ENCODE results near the gene MT2A. TPM values are rescaled to one million over a fixed set of nuclear protein-coding genes. Genes with fewer than 3 reads are reported as not detected.

MT2A gene
- total RNA-seq, 1 donor from 2014 or later, result 419 TPM

- DNase-seq (ENCODE audit: extremely low spot score, unreplicated experiment), result no peak
- H3K9me3 Mint-ChIP-seq (ENCODE audit: unreplicated experiment), result no peaks in the 10 kb centered on the region
- TF ChIP-seq, protein P1, sequence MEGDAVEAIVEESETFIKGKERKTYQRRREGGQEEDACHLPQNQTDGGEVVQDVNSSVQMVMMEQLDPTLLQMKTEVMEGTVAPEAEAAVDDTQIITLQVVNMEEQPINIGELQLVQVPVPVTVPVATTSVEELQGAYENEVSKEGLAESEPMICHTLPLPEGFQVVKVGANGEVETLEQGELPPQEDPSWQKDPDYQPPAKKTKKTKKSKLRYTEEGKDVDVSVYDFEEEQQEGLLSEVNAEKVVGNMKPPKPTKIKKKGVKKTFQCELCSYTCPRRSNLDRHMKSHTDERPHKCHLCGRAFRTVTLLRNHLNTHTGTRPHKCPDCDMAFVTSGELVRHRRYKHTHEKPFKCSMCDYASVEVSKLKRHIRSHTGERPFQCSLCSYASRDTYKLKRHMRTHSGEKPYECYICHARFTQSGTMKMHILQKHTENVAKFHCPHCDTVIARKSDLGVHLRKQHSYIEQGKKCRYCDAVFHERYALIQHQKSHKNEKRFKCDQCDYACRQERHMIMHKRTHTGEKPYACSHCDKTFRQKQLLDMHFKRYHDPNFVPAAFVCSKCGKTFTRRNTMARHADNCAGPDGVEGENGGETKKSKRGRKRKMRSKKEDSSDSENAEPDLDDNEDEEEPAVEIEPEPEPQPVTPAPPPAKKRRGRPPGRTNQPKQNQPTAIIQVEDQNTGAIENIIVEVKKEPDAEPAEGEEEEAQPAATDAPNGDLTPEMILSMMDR (IDR thresholded peaks at IDR 0.05), result no peak
- no peak overlapping the region for H3K27ac Mint-ChIP-seq (ENCODE audit: unreplicated experiment)
- no peak overlapping the region for H3K4me3 Mint-ChIP-seq (ENCODE audit: unreplicated experiment)
- peaks cover 12% of the 10 kb centered on the region for H3K4me1 Mint-ChIP-seq (ENCODE audit: unreplicated experiment)
- H3K27me3 Mint-ChIP-seq (ENCODE audit: unreplicated experiment), result peaks cover 29% of the 10 kb centered on the region
- H3K36me3 Mint-ChIP-seq (ENCODE audit: unreplicated experiment), result no peaks in the 10 kb centered on the region
Measured at GRCh38 chr16:56649820-56650219, 41.4 kb downstream of the MT2A start.

DNA sequence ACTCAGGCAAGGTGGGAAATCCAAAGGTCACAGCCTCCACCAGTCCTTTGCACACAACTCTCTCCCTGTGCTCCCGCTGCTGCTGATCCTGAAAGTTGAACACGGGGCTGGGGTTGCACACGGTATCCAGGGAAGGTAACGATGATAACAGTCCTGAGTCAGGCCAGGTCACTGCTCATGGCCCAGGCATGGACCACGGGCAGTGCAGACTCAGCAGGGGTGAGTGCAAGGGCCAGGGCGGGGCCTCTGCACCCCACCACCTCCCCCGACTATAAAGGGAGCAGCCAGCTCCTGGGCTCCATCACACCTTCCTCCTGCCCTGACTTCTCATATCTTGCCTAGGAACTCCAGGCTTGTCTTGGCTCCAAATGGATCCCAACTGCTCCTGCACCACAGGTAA lies 43.2 kb downstream of the MT2A start, which contains the start of gene MT1B:
Gene MT1B (plus strand): TSS at position 301 of the 400 bp plus-strand sequence. CDS start 68 bp downstream, at position 369.
- no peak within 1 kb of the TSS for H3K27ac Mint-ChIP-seq (ENCODE audit: unreplicated experiment)
- H3K4me3 Mint-ChIP-seq (ENCODE audit: unreplicated experiment), result no peak within 1 kb of the TSS
- peaks cover 15% of the 10 kb centered on the region for H3K27me3 Mint-ChIP-seq (ENCODE audit: unreplicated experiment)
- peaks cover 13% of the 10 kb centered on the region for H3K4me1 Mint-ChIP-seq (ENCODE audit: unreplicated experiment)
- no peaks in the 10 kb centered on the region for H3K9me3 Mint-ChIP-seq (ENCODE audit: unreplicated experiment)
- TF ChIP-seq, protein P1 (IDR thresholded peaks at IDR 0.05), result no peak
- H3K36me3 Mint-ChIP-seq (ENCODE audit: unreplicated experiment), result no peaks in the 10 kb centered on the region
- no peak for DNase-seq (ENCODE audit: extremely low spot score, unreplicated experiment)

DNA sequence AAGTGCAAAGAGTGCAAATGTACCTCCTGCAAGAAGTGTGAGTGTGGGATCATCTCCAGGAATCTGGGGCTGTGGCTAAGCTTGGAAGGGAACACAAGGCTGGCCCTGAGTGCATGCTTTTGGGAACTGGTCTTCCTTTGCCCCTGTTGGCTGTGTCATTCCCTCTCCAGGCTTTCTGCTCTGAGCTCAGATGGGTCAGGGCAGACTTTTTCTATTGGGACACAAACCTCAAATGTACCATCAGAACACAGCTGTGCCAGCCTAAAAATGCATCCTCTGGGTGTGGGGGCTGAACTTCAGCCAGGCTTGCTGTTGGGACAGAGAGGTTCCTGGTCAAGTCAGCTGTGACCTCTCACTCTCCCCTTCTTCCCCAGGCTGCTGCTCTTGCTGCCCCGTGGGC lies 44.2 kb downstream of the MT2A start:
- TF ChIP-seq, protein P1 (IDR thresholded peaks at IDR 0.05), result no peak
- Mint-ChIP-seq H3K4me3 (ENCODE audit: unreplicated experiment) (no peak overlapping the region), H3K4me1 (ENCODE audit: unreplicated experiment) (peaks cover 17% of the 10 kb centered on the region), H3K36me3 (ENCODE audit: unreplicated experiment) (no peaks in the 10 kb centered on the region), H3K27me3 (ENCODE audit: unreplicated experiment) (peaks cover 8% of the 10 kb centered on the region), H3K9me3 (ENCODE audit: unreplicated experiment) (no peaks in the 10 kb centered on the region), H3K27ac (ENCODE audit: unreplicated experiment) (no peak overlapping the region)
- no peak for DNase-seq (ENCODE audit: extremely low spot score, unreplicated experiment)

GRCh38 chr16:56653218-56653617 lies 44.8 kb downstream of the MT2A start:
- Mint-ChIP-seq H3K27me3 (ENCODE audit: unreplicated experiment) (peaks cover 8% of the 10 kb centered on the region), H3K36me3 (ENCODE audit: unreplicated experiment) (no peaks in the 10 kb centered on the region), H3K9me3 (ENCODE audit: unreplicated experiment) (no peaks in the 10 kb centered on the region), H3K27ac (ENCODE audit: unreplicated experiment) (no peak overlapping the region), H3K4me3 (ENCODE audit: unreplicated experiment) (no peak overlapping the region), H3K4me1 (ENCODE audit: unreplicated experiment) (peaks cover 21% of the 10 kb centered on the region)
- no peak for DNase-seq (ENCODE audit: extremely low spot score, unreplicated experiment)
- TF ChIP-seq, protein P1 (IDR thresholded peaks at IDR 0.05), result no peak

- Mint-ChIP-seq H3K27me3 (ENCODE audit: unreplicated experiment) (peaks cover 21% of the 10 kb centered on the region), H3K9me3 (ENCODE audit: unreplicated experiment) (no peaks in the 10 kb centered on the region), H3K27ac (ENCODE audit: unreplicated experiment) (no peak within 1 kb of the TSS), H3K4me3 (ENCODE audit: unreplicated experiment) (peak within 1 kb of the TSS; percentile 91), H3K36me3 (ENCODE audit: unreplicated experiment) (peaks cover 1% of the 10 kb centered on the region), H3K4me1 (ENCODE audit: unreplicated experiment) (peaks cover 31% of the 10 kb centered on the region)
- TF ChIP-seq, protein P1 (IDR thresholded peaks at IDR 0.05), result no peak
- DNase-seq (ENCODE audit: extremely low spot score, unreplicated experiment), result no peak
Measured at GRCh38 chr16:56657555-56658326, 49.4 kb downstream of the MT2A start, which contains the start of gene MT1F. TSS of gene MT1F (plus strand) at chr16:56657959. CDS start at chr16:56658059, 100 bp downstream.
